Common myeloid progenitor, CD34-positive (primary cell): ENCODE data around the gene EFHD1.
A peak's percentile ranks its signal among the peaks of the same experiment; 100 is the strongest.
"Not testable (repeated sequence)": the region's sequence is repeated elsewhere in the genome, so short reads cannot be mapped to it uniquely, and the experiment has no call there.

Source experiments
- CTCF ChIA-PET: fragments of 350-600 bp; sonication (Branson Sonifier 250); formaldehyde crosslinking; loops from one replicate; lab custom pipeline; 2021; ENCODE audit warnings: antibody characterized with exemption; lab: Charles Lee
- POLR2A ChIA-PET: fragments of 350-600 bp; sonication (Branson Sonifier 250); formaldehyde crosslinking; loops from one replicate; lab custom pipeline; 2021; ENCODE audit warnings: antibody characterized with exemption; lab: Charles Lee
- DNase-seq, 3 donors: peaks; one replicate each; pipeline versions ENCODE4 v3.0.0 to v3.0.0-alpha.2; 2013
- H3K27ac ChIP-seq, 2 experiments: 1 replicate in 1 of 2; 2 replicates in 1 of 2; pipeline ENCODE4 v1.7.0; 2013; ENCODE audit warnings: inconsistent platforms in 2 of 2, low read length in 2 of 2, mild to moderate bottlenecking in 2 of 2, low read depth in 1 of 2, moderate library complexity in 1 of 2; ENCODE audit not compliant: severe bottlenecking in 2 of 2, insufficient read depth in 1 of 2, poor library complexity in 1 of 2
- H3K27me3 ChIP-seq, 5 experiments: replicated peaks in 2 of 5; 1 replicate in 3 of 5; 2 replicates in 2 of 5; pipeline versions ENCODE4 v1.6.1 to v1.7.0; 2013; ENCODE audit warnings: low read length in 4 of 5, mild to moderate bottlenecking in 2 of 5, moderate library complexity in 2 of 5, inconsistent platforms in 1 of 5; ENCODE audit not compliant: insufficient read depth in 5 of 5, control insufficient read depth in 4 of 5
- H3K36me3 ChIP-seq, 4 experiments: 1 replicate in 2 of 4; 2 replicates in 2 of 4; pipeline versions ENCODE4 v1.6.1 to v1.7.0; 2013; ENCODE audit warnings: low read length in 3 of 4, control low read depth in 1 of 4, mild to moderate bottlenecking in 1 of 4; ENCODE audit not compliant: control insufficient read depth in 4 of 4, insufficient read depth in 4 of 4
- H3K4me1 ChIP-seq, 4 experiments: 1 replicate in 3 of 4; 2 replicates in 1 of 4; pipeline versions ENCODE4 v1.6.1 to v1.7.1; 2013; ENCODE audit warnings: low read length in 3 of 4, mild to moderate bottlenecking in 3 of 4, control low read depth in 1 of 4, inconsistent platforms in 1 of 4, moderate library complexity in 1 of 4; ENCODE audit not compliant: control insufficient read depth in 4 of 4, insufficient read depth in 4 of 4; ENCODE audit errors: control extremely low read depth in 1 of 4
- H3K4me3 ChIP-seq, 7 experiments: 1 replicate in 4 of 7; 2 replicates in 3 of 7; pipeline versions ENCODE4 v1.5.1 to v1.7.0; 2013; ENCODE audit warnings: mild to moderate bottlenecking in 7 of 7, low read length in 6 of 7, moderate library complexity in 6 of 7, inconsistent platforms in 2 of 7, low read depth in 2 of 7, control low read depth in 1 of 7; ENCODE audit not compliant: insufficient read depth in 4 of 7, control insufficient read depth in 1 of 7; ENCODE audit errors: extremely low read depth in 1 of 7
- H3K9me3 ChIP-seq, 5 experiments: 1 replicate in 4 of 5; 2 replicates in 1 of 5; pipeline versions ENCODE4 v1.6.1 to v1.7.1; 2013; ENCODE audit warnings: low read length in 4 of 5, mild to moderate bottlenecking in 2 of 5, inconsistent platforms in 1 of 5, low read depth in 1 of 5, moderate library complexity in 1 of 5; ENCODE audit not compliant: control insufficient read depth in 4 of 5, insufficient read depth in 2 of 5; ENCODE audit errors: control extremely low read depth in 1 of 5
- WGBS: methylation state at CpG from one replicate; pipeline ENCODE4 v1.1.5; 2013; ENCODE audit not compliant: insufficient coverage; 5-methylcytosine and 5-hydroxymethylcytosine counted together

EFHD1 gene

DNA sequence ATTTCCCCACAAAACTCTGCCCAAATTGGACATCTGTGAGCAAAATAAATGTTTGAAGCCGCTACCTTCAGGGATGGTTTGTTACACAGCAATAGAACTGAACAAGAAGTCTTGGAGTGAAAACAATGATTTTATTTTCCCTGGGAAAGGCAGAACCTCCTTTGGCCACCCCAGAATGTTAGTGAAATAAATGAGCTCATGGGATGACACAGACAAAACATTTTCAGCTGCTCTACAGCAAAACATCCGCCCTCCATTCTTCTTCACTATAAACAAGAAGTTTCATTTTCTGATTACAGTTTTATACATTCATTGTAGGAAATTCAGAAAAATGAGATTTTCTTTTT lies 4.3 kb upstream of the EFHD1 start:
- POLR2A ChIA-PET, result no interaction called here

GRCh38 chr2:232632229-232632903 lies 1.0 kb upstream of the EFHD1 start:
- CTCF ChIA-PET, result no interaction called here
- Histone ChIP-seq H3K9me3 (peaks cover 0 to 4% (median 0%) of the 10 kb centered on the region in 5 experiments), H3K27ac (no peak overlapping the region), H3K36me3 (no peaks in the 10 kb centered on the region), H3K4me1 (peaks cover 0 to 20% (median 16%) of the 10 kb centered on the region in 4 experiments), H3K27me3 (peaks cover 7 to 78% (median 33%) of the 10 kb centered on the region in 5 experiments), H3K4me3 (peak overlapping the region in 5 of 7 experiments; percentile 37 to 77 (median 67))
- no peak for DNase-seq
- POLR2A ChIA-PET, result no interaction called here
- 60% methylated on average over 18 of the region's 19 CpGs for WGBS

More for the DNA sequence above, 4.3 kb upstream of the EFHD1 start:
- CTCF ChIA-PET, result no interaction called here
- Histone ChIP-seq H3K36me3 (no peaks in the 10 kb centered on the region), H3K9me3 (no peaks in the 10 kb centered on the region), H3K27me3 (peaks cover 8 to 50% (median 16%) of the 10 kb centered on the region in 5 experiments), H3K4me1 (peaks cover 0 to 16% (median 13%) of the 10 kb centered on the region in 4 experiments), H3K4me3 (no peak overlapping the region), H3K27ac (no peak overlapping the region)
- no peak for DNase-seq
- no CpG with 5 or more reads among the region's 2 CpGs for WGBS

- Histone ChIP-seq H3K27me3 (peaks cover 7 to 84% (median 35%) of the 10 kb centered on the region in 5 experiments), H3K36me3 (no peaks in the 10 kb centered on the region), H3K4me1 (peaks cover 0 to 20% (median 16%) of the 10 kb centered on the region in 4 experiments), H3K9me3 (peaks cover 0 to 4% (median 0%) of the 10 kb centered on the region in 5 experiments), H3K27ac (no peak overlapping the region), H3K4me3 (peak overlapping the region; percentile 27 to 77 (median 66))
- peak in 2 of 3 donors; percentile 13 to 17 for DNase-seq
- 2% methylated on average over 31 of the region's 40 CpGs for WGBS
- ChIA-PET CTCF (interaction anchor here (0.8 to 1.5 kb wide), 3 partner anchors 9 to 59 kb away, joined by 3 to 4 read pairs (median 3); no protein-coding TSS in a partner anchor), POLR2A (no interaction called here)
These were observed 446 bp upstream of the EFHD1 start for GRCh38 chr2:232632904-232633412.

GRCh38 chr2:232634206-232635150 lies 1.1 kb downstream of the EFHD1 start:
- peak in 2 of 3 donors; percentile 22 to 27 for DNase-seq
- ChIA-PET CTCF (interaction anchor here (1.3 to 1.5 kb wide), 3 partner anchors 10 to 34 kb away, joined by 3 to 4 read pairs (median 3); no protein-coding TSS in a partner anchor), POLR2A (no interaction called here)

GRCh38 chr2:232635376-232635775 lies 2.0 kb downstream of the EFHD1 start:
- H3K4me1 ChIP-seq, result peaks cover 0 to 20% (median 16%) of the 10 kb centered on the region in 4 experiments
- DNase-seq, CTCF ChIA-PET, POLR2A ChIA-PET, H3K4me3 ChIP-seq, H3K9me3 ChIP-seq, H3K36me3 ChIP-seq, H3K27ac ChIP-seq: not testable (repeated sequence)
- peaks cover 5 to 89% (median 35%) of the 10 kb centered on the region in 5 experiments for H3K27me3 ChIP-seq
- WGBS, result 98% methylated on average over 9 of the region's 10 CpGs

More at GRCh38 chr2:232634206-232635150, 1.1 kb downstream of the EFHD1 start:
- Histone ChIP-seq H3K4me3 (peak overlapping the region in 3 of 7 experiments; percentile 61 to 77 (median 72)), H3K27ac (no peak overlapping the region), H3K27me3 (peaks cover 5 to 89% (median 35%) of the 10 kb centered on the region in 5 experiments), H3K36me3 (no peaks in the 10 kb centered on the region), H3K9me3 (peaks cover 0 to 4% (median 0%) of the 10 kb centered on the region in 5 experiments), H3K4me1 (peaks cover 0 to 20% (median 16%) of the 10 kb centered on the region in 4 experiments)
- WGBS, result 15% methylated on average over 52 of the region's 61 CpGs

- CTCF ChIA-PET, result no interaction called here
- DNase-seq, result no peak
- Histone ChIP-seq H3K36me3 (no peaks in the 10 kb centered on the region), H3K9me3 (peaks cover 0 to 4% (median 0%) of the 10 kb centered on the region in 5 experiments), H3K4me1 (peaks cover 0 to 20% (median 16%) of the 10 kb centered on the region in 4 experiments), H3K4me3 (no peak overlapping the region), H3K27me3 (peaks cover 5 to 86% (median 35%) of the 10 kb centered on the region in 5 experiments), H3K27ac (no peak overlapping the region)
- WGBS, result 90% methylated on average over 2 of the region's 4 CpGs
- POLR2A ChIA-PET, result no interaction called here
These were observed 2.4 kb downstream of the EFHD1 start for GRCh38 chr2:232635820-232636219.
